GM12872 (cell line): ENCODE data around the gene CCDC12.

Experiments
- TF ChIP-seq, protein P1 (sequence below): IDR thresholded peaks from 3 replicates; pipeline ENCODE4 v1.5.1; 2011; ENCODE audit warnings: low read depth, mild to moderate bottlenecking, low read length, moderate library complexity; ENCODE audit not compliant: insufficient read depth

CCDC12 gene

DNA sequence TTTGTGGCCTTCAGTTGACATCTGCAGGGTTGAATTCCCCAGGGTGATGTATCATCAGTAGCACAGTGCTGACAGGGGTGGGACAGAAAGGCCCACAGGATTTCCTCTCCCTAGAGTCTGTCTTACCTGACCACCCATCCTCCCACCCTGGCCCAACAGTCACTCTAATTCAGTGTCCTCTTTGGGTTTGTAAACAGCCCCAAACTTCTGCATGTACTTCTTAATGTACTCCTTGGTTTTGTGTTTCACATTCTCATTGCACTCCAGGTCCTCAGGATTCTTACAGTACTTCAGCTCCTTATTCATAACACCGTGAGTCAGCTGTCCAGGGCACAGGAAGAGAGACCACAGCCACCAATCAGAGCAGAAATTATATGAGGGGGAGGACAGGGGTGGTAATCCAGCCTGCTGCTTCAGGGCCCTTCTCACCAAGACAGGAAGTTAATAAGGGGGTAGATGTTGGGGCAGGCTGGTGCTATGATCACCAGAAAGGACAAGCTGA, 40.4 kb upstream of the CCDC12 start:
- TF ChIP-seq, protein P1, sequence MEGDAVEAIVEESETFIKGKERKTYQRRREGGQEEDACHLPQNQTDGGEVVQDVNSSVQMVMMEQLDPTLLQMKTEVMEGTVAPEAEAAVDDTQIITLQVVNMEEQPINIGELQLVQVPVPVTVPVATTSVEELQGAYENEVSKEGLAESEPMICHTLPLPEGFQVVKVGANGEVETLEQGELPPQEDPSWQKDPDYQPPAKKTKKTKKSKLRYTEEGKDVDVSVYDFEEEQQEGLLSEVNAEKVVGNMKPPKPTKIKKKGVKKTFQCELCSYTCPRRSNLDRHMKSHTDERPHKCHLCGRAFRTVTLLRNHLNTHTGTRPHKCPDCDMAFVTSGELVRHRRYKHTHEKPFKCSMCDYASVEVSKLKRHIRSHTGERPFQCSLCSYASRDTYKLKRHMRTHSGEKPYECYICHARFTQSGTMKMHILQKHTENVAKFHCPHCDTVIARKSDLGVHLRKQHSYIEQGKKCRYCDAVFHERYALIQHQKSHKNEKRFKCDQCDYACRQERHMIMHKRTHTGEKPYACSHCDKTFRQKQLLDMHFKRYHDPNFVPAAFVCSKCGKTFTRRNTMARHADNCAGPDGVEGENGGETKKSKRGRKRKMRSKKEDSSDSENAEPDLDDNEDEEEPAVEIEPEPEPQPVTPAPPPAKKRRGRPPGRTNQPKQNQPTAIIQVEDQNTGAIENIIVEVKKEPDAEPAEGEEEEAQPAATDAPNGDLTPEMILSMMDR = no peak

DNA sequence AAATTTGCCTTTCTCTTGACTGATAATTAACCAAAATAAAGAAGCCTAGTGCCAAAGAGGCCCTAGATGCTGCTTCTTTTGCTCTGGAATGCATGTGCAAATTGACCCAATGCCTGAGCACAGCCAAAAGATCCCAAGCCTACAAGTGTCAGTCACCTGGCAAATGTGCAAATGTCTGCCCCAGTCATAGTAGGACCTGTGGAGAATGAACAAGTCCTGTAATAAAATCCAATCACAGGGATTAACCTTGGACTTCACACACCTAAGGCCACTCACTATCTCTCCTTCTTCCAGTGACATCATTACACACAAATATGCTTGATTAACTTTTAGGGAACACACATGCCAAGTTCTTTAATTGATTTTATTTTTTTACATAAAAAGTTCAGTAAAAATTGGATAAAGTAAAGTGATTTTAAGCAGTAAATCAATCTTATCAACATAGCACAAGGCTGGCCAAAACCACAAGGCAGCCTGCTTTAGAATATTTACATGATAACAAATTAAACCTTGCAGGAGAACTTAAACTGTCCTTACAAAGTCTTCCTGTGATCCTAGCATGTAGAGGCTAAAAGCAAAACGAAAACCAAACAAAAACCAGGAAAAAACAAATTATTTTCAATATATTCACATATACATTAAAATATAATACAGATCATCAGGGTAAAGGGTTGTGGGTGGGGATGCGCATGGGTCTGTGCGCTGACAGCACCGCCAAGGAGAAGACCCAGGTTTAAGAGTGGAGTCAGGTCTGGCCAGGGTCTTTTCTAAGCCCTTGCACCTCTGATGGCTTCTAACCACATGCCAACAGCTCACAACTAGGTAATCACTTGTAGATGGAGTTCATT, 39.8 kb upstream of the CCDC12 start:
- TF ChIP-seq, protein P1 = no peak

DNA sequence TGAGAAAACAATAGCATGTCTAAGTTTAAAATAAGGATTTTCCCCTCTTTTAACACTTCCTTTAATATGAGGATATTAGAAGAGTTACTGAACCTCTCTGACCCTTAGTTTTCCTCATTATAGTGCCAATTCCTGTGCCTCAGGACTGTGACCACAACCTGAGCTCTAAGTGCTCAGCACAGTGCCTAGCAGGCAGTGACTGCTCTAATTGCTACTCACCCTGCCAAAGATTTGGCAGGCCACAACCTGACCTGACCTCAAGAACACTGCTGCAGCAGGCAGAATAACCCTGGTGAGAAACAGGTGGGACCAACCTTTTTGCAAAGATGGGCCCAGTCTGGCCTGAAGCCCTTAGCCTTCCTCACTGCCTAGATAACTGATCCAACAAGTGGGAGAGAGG, 38.6 kb upstream of the CCDC12 start:
- TF ChIP-seq, protein P1 = no peak

DNA sequence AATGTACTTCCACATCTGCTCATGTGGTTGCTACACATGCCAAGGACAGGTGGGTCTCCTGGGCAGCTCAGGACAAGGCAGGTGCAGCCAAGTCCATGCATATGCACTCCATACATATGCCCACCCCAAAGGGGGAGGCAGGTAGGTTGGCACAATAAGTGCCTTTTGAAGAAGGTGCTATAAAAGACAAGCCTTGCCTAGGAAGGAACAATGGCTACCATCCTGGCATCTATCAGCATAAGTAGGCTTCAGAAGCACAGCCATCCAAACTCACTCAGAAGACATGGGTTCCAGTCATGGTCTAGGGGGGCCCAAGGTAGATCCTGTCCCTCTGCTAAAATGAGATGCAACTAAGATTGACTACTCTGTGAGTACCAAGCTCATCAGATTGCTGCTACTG, 37.5 kb upstream of the CCDC12 start:
- TF ChIP-seq, protein P1 = no peak

DNA sequence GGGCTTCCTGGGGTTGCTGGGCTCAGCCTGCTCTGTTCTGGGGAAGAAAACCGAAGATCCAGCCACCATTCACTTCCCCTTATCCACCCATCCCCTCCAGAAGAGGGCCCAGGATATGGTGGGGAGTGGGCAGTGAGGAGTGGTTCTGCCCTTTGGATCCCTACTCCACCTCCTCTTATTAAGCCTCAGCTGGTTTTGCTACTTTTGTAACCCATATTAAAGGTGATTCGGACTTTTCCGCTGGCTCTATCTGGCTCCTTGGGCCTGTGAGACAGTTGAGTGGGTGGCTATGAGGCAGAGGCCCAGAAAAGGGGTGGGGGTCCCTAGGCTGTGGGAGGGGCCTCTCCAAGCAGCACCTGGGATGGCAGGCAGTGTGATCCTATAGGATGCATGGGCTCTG, 36.7 kb upstream of the CCDC12 start:
- TF ChIP-seq, protein P1 = no peak

DNA sequence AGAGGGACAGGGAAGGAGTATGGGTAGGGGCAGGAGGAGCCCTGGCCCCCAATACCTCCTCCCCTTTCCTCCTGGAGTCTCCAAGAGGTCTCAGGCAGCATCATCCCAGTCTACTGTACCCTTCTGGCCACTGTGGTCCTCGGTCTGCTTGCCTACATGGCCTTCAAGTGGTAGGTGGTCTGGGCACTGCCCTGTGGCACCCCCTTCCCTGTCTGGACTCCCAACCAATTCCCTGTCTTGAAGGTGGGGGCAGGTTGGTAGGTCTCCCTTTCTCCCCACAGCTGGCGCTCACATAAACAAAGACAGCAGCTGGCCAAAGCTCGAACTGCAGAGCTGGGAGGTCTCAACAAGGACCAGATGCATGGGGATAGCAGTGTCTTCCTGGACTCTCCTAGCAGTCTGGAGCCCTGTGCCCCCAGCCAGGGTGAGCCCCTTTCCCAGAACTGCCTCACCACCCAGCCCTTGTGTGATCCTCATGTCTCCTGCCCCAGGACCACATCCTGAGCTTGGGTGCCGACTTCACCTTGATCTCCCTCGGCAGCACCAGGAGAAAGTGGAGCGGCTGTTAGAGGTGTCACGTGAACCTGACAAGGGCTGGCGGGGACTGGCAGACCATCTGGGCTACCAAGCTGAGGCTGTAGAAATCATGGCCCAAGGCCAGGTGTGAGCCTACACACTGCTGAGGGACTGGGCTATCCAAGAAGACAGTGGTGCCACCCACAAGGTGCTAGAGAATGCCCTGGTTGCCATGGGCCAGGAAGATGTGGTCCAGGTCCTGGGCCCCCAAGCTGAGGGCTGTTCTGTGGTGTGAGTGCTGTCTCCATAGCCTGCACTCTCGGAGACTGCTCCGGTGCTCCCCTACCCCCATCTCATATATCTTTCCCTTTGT, 36.0 kb upstream of the CCDC12 start:
- TF ChIP-seq, protein P1 = no peak

DNA sequence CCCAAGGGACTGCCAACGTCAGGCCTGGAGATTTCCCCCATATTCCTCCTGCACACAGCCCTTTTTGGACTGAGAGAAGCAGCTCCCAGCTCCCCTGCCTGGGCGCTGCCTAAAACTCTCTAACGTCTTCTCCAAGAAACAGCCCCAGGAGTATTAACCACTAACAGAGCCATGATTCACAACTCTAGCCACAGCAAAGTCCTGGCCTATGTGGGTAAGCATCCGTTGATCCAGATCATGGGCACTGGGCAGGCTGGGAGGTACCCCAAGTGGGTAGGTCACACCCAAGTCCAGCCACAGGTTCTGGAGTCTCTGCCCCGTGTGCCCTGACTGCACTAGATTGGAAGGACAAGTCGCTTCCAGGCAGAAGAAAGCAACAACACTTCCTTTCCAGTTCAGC, 34.8 kb upstream of the CCDC12 start:
- TF ChIP-seq, protein P1 = no peak
